HCT116 (cell line): Measurements from ENCODE around the gene HOXC13. TPM values are rescaled to one million over a fixed set of nuclear protein-coding genes. Genes with fewer than 3 reads are reported as not detected.

Source experiments
- ATAC-seq: fragments of 200-7000 bp; cut with Tn5 transposase; 2 replicates; pipeline ENCODE4 v1.9.1; 2020; ENCODE audit warnings: mild to moderate bottlenecking, moderate library complexity
- BruUV-seq: library from RNA; stranded (reverse); fragments of 400-500 nt; replicated peaks from 2 replicates; lab custom pipeline; 2021; lab: Mats Ljungman, UMichigan
- CTCF ChIA-PET: fragments of 300-600 bp; sonication (Branson Sonifier 250); formaldehyde crosslinking; loops from one replicate; lab custom pipeline; 2021; ENCODE audit warnings: antibody characterized with exemption; lab: Charles Lee
- POLR2A ChIA-PET: fragments of 300-600, 350-600 bp; sonication (Branson Sonifier 250); formaldehyde crosslinking; loops from one replicate; lab custom pipeline; 2021; ENCODE audit warnings: antibody characterized with exemption; lab: Charles Lee
- RAD21 ChIA-PET, 2 experiments: fragments of 300-600 bp; sonication (Branson Sonifier 250); formaldehyde crosslinking; loops; one replicate each; lab custom pipeline; 2023; ENCODE audit warnings: low total read pairs in 2 of 2; ENCODE audit not compliant: uncharacterized antibody in 2 of 2, unreplicated experiment in 2 of 2, low non-redundant PET in 1 of 2; lab: Charles Lee
- DNase-seq: peaks from one replicate; pipeline ENCODE4 v3.0.0-alpha.2; 2010; ENCODE audit warnings: low read depth, low spot score
- H2AFZ ChIP-seq: fragments of 200-600 bp; shearing (Covaris generic), sonication (generic); 2 replicates; pipeline ENCODE4 v1.6.1; 2017; ENCODE audit warnings: low read depth, mixed run types, mixed read lengths, antibody characterized with exemption, low read length; ENCODE audit not compliant: poor library complexity, severe bottlenecking
- H3K27ac ChIP-seq: 2 replicates; pipeline ENCODE4 v1.5.1; 2012; ENCODE audit warnings: low read depth, low read length
- H3K27me3 ChIP-seq: fragments of 200-600 bp; sonication (generic); 2 replicates; pipeline ENCODE4 v1.6.1; 2016; ENCODE audit warnings: mixed run types, low read length, mixed read lengths; ENCODE audit not compliant: insufficient read depth
- H3K36me3 ChIP-seq, 2 experiments: fragments of 200-500 bp in 1 of 2; fragments of 200-600 bp in 1 of 2; sonication (Bioruptor generic) in 1 of 2; sonication (generic) in 1 of 2; 2 replicates each; pipeline versions ENCODE4 v1.5.1 to v1.6.1; 2014 to 2016; ENCODE audit warnings: low read length in 2 of 2, inconsistent platforms in 1 of 2, mixed read lengths in 1 of 2, mixed run types in 1 of 2; ENCODE audit not compliant: insufficient read depth in 2 of 2, control insufficient read depth in 1 of 2
- H3K4me1 ChIP-seq, 2 experiments: fragments of 200-600 bp in 1 of 2; sonication (generic) in 1 of 2; 2 replicates each; pipeline versions ENCODE4 v1.5.1 to v1.6.1; 2012 to 2017; ENCODE audit warnings: low read length in 2 of 2, inconsistent platforms in 1 of 2, mild to moderate bottlenecking in 1 of 2, mixed read lengths in 1 of 2, mixed run types in 1 of 2, moderate library complexity in 1 of 2; ENCODE audit not compliant: insufficient read depth in 2 of 2, control insufficient read depth in 1 of 2
- H3K4me2 ChIP-seq: fragments of 200-600 bp; sonication (generic); 2 replicates; pipeline ENCODE4 v1.6.1; 2017; ENCODE audit warnings: mixed run types, low read length, mixed read lengths
- H3K4me3 ChIP-seq, 2 experiments: fragments of 200-600 bp in 1 of 2; sonication (generic) in 1 of 2; replicated peaks in 1 of 2; 2 replicates each; pipeline ENCODE4 v1.5.1; 2011 to 2016; ENCODE audit warnings: low read length in 2 of 2, control low read depth in 1 of 2, low read depth in 1 of 2, mild to moderate bottlenecking in 1 of 2, mixed read lengths in 1 of 2, mixed run types in 1 of 2
- H3K79me2 ChIP-seq: fragments of 200-600 bp; sonication (generic); 2 replicates; pipeline ENCODE4 v1.6.1; 2017; ENCODE audit warnings: mild to moderate bottlenecking, mixed run types, low read length, moderate library complexity, mixed read lengths; ENCODE audit not compliant: insufficient read depth
- H3K9ac ChIP-seq: fragments of 200-600 bp; sonication (generic); 2 replicates; pipeline ENCODE4 v1.6.1; 2016; ENCODE audit warnings: low read length, mixed read lengths
- H3K9me2 ChIP-seq: fragments of 200-600 bp; sonication (generic), shearing (Covaris generic); 2 replicates; pipeline ENCODE4 v1.6.1; 2017; ENCODE audit warnings: mixed run types, mild to moderate bottlenecking, moderate library complexity; ENCODE audit not compliant: insufficient read depth
- H3K9me3 ChIP-seq, 2 experiments: fragments of 200-500 bp in 1 of 2; fragments of 200-600 bp in 1 of 2; sonication (Bioruptor generic) in 1 of 2; sonication (generic) in 1 of 2; 2 replicates each; pipeline ENCODE4 v1.6.1; 2014 to 2017; ENCODE audit warnings: low read length in 2 of 2, mixed read lengths in 2 of 2, inconsistent platforms in 1 of 2, low read depth in 1 of 2, mild to moderate bottlenecking in 1 of 2, mixed run types in 1 of 2, moderate library complexity in 1 of 2; ENCODE audit not compliant: control insufficient read depth in 1 of 2, insufficient read depth in 1 of 2
- H4K20me1 ChIP-seq: fragments of 200-600 bp; sonication (generic), shearing (Covaris generic); 2 replicates; pipeline ENCODE4 v1.6.1; 2017; ENCODE audit warnings: mixed run types, mild to moderate bottlenecking, moderate library complexity; ENCODE audit not compliant: insufficient read depth
- CBX3 ChIP-seq: IDR thresholded peaks from 2 replicates; pipeline ENCODE4 v1.6.1; 2012; ENCODE audit warnings: low read depth
- CEBPB ChIP-seq: IDR thresholded peaks from 2 replicates; pipeline ENCODE4 v1.6.1; 2012; ENCODE audit warnings: low read depth
- ELF1 ChIP-seq: IDR thresholded peaks from 2 replicates; pipeline ENCODE4 v1.6.1; 2012; ENCODE audit warnings: low read depth, borderline replicate concordance
- EZH2 ChIP-seq: fragments of 200-600 bp; sonication (generic); IDR thresholded peaks from 2 replicates; pipeline ENCODE4 v1.6.1; 2017; ENCODE audit warnings: antibody characterized with exemption, mixed run types
- EZH2phosphoT487 ChIP-seq: fragments of 200-600 bp; IDR thresholded peaks from 2 replicates; pipeline ENCODE4 v1.6.1; 2018; ENCODE audit warnings: antibody characterized with exemption, borderline replicate concordance
- FOSL1 ChIP-seq: IDR thresholded peaks from 2 replicates; pipeline ENCODE4 v1.6.1; 2012; ENCODE audit warnings: low read depth
- JUND ChIP-seq: IDR thresholded peaks from 2 replicates; pipeline ENCODE4 v1.6.1; 2012
- MAX ChIP-seq: IDR thresholded peaks from 2 replicates; pipeline ENCODE4 v1.6.1; 2012
- POLR2A ChIP-seq: IDR thresholded peaks from 2 replicates; pipeline ENCODE4 v1.7.0; 2011; ENCODE audit warnings: borderline replicate concordance; ENCODE audit not compliant: insufficient read depth, insufficient read length; ENCODE audit errors: extremely low read depth
- POLR2AphosphoS5 ChIP-seq: IDR thresholded peaks from 2 replicates; pipeline ENCODE4 v1.6.1; 2011; ENCODE audit warnings: mild to moderate bottlenecking, low read depth, low read length, moderate library complexity
- SIN3A ChIP-seq: IDR thresholded peaks from 2 replicates; pipeline ENCODE4 v1.6.1; 2012; ENCODE audit warnings: low read depth
- TCF7L2 ChIP-seq: IDR thresholded peaks from 2 replicates; pipeline ENCODE4 v1.7.0; 2011; ENCODE audit warnings: borderline replicate concordance, inconsistent platforms; ENCODE audit not compliant: insufficient read depth, insufficient read length; ENCODE audit errors: extremely low read depth
- ZBTB33 ChIP-seq: IDR thresholded peaks from 2 replicates; pipeline ENCODE4 v1.6.1; 2011; ENCODE audit warnings: mild to moderate bottlenecking, low read length, moderate library complexity; ENCODE audit not compliant: insufficient replicate concordance; ENCODE audit errors: extremely low read depth
- ZNF274 ChIP-seq: fragments of 200-500 bp; sonication (Bioruptor generic); IDR thresholded peaks from 2 replicates; pipeline ENCODE4 v1.6.1; 2014; ENCODE audit warnings: mild to moderate bottlenecking, low read depth, low read length, inconsistent platforms
- intact Hi-C: fragments of 100-400 bp; cut with micrococcal nuclease; formaldehyde crosslinking; loops from 2 replicates; pipeline ENCODE4 v1.10.0; 2022
- total RNA-seq: library from RNA; stranded (reverse); gene quantifications from one replicate; pipeline ENCODE4 v1.2.1, GENCODE V29; 2021; ENCODE audit not compliant: unreplicated experiment

HOXC13 gene
- total RNA-seq, 1 experiment from 2014 or later = 3.8 TPM

GRCh38 chr12:53980802-53981496, 42.3 kb downstream of the HOXC13 start:
- no peaks in the 10 kb centered on the region for H3K36me3 ChIP-seq
- ATAC-seq = no peak
- H3K4me3 ChIP-seq = no peak overlapping the region
- no peaks in the 10 kb centered on the region for H3K9me3 ChIP-seq
- intact Hi-C loops = no loop called here
- no peaks in the 10 kb centered on the region for H3K9me2 ChIP-seq
- no peaks in the 10 kb centered on the region for H3K79me2 ChIP-seq
- H3K4me2 ChIP-seq = no peak overlapping the region
- no peak overlapping the region for H3K9ac ChIP-seq
- no peak overlapping the region for H2AFZ ChIP-seq
- H3K4me1 ChIP-seq = peaks cover 0 to 6% of the 10 kb centered on the region in 2 experiments; a peak in 2 of 4 replicates
- no peaks in the 10 kb centered on the region for H4K20me1 ChIP-seq
- RAD21 ChIA-PET = no interaction called here
- H3K27me3 ChIP-seq = no peaks in the 10 kb centered on the region
- POLR2A ChIA-PET = no interaction called here
- TF ChIP-seq JUND = no peak
- CTCF ChIA-PET = no interaction called here
- BruUV-seq = no TSS peak
- no peak for DNase-seq
- H3K27ac ChIP-seq = no peak overlapping the region

GRCh38 chr12:53981634-53982565, 43.3 kb downstream of the HOXC13 start:
- ChIA-PET CTCF (no interaction called here), POLR2A (no interaction called here)
- no peak overlapping the region for H3K27ac ChIP-seq
- TF ChIP-seq MAX = no peak
- no peak for TF ChIP-seq ELF1
- no peak for TF ChIP-seq EZH2phosphoT487
- no peak for TF ChIP-seq FOSL1
- no peak for TF ChIP-seq ZBTB33
- no peak for TF ChIP-seq TCF7L2
- no peak for TF ChIP-seq SIN3A
- TF ChIP-seq EZH2 = no peak
- TF ChIP-seq CBX3 = no peak
- no peak for TF ChIP-seq ZNF274
- TF ChIP-seq POLR2A = no peak
- TF ChIP-seq POLR2AphosphoS5 = no peak
- TF ChIP-seq CEBPB = no peak

More at GRCh38 chr12:53981634-53982565, 43.3 kb downstream of the HOXC13 start:
- no peak overlapping the region for H3K4me3 ChIP-seq
- H3K4me1 ChIP-seq = peaks cover 0 to 6% of the 10 kb centered on the region in 2 experiments; a peak in 2 of 4 replicates
- no peak for ATAC-seq
- no peaks in the 10 kb centered on the region for H3K9me2 ChIP-seq
- H3K9ac ChIP-seq = no peak overlapping the region
- H4K20me1 ChIP-seq = no peaks in the 10 kb centered on the region
- H3K4me2 ChIP-seq = no peak overlapping the region
- H3K79me2 ChIP-seq = no peaks in the 10 kb centered on the region
- H3K9me3 ChIP-seq = no peaks in the 10 kb centered on the region
- BruUV-seq = no TSS peak
- no peaks in the 10 kb centered on the region for H3K27me3 ChIP-seq
- no peaks in the 10 kb centered on the region for H3K36me3 ChIP-seq
- no peak overlapping the region for H2AFZ ChIP-seq
- RAD21 ChIA-PET = no interaction called here
- DNase-seq = no peak
- intact Hi-C loops = no loop called here
